Subcutaneous abdominal adipose tissue (tissue), 5 donors: ENCODE data around the gene TRABD.

Source experiments
- H3K27ac ChIP-seq: one replicate; pipeline ENCODE4 v1.7.0; 2013; ENCODE audit warnings: low read depth, mild to moderate bottlenecking, inconsistent platforms, low read length, moderate library complexity
- H3K27me3 ChIP-seq, 5 donors: one replicate each; pipeline ENCODE4 v1.7.0; 2013; ENCODE audit warnings: low read length in 5 of 5, inconsistent platforms in 1 of 5; ENCODE audit not compliant: control insufficient read depth in 5 of 5, insufficient read depth in 4 of 5
- H3K36me3 ChIP-seq, 5 donors: one replicate each; pipeline ENCODE4 v1.7.0; 2013; ENCODE audit warnings: low read length in 5 of 5; ENCODE audit not compliant: control insufficient read depth in 5 of 5, insufficient read depth in 5 of 5
- H3K4me1 ChIP-seq, 5 donors: one replicate each; pipeline ENCODE4 v1.7.0; 2013; ENCODE audit warnings: low read length in 5 of 5, mild to moderate bottlenecking in 3 of 5, moderate library complexity in 1 of 5; ENCODE audit not compliant: control insufficient read depth in 5 of 5, insufficient read depth in 5 of 5
- H3K4me3 ChIP-seq, 5 donors: one replicate each; pipeline ENCODE4 v1.7.0; 2013; ENCODE audit warnings: low read length in 5 of 5, low read depth in 1 of 5
- H3K9ac ChIP-seq, 5 donors: one replicate each; pipeline ENCODE4 v1.7.0; 2013; ENCODE audit warnings: low read length in 5 of 5, mild to moderate bottlenecking in 4 of 5, moderate library complexity in 3 of 5
- H3K9me3 ChIP-seq, 5 donors: one replicate each; pipeline ENCODE4 v1.7.0; 2013; ENCODE audit warnings: low read length in 5 of 5; ENCODE audit not compliant: control insufficient read depth in 5 of 5
- donor health status: healthy.
- donor health status: healthy.
- donor health status: healthy.
- donor health status: healthy.
- donor health status: healthy.

The TRABD gene

GRCh38 chr22:50238755-50239154 is 53.0 kb downstream of the TRABD start:
- no peak overlapping the region for H3K4me3 ChIP-seq
- H3K27ac ChIP-seq = no peak overlapping the region
- H3K4me1 ChIP-seq = peaks cover 5 to 32% (median 28%) of the 10 kb centered on the region in 5 donors
- no peaks in the 10 kb centered on the region for H3K9me3 ChIP-seq
- no peak overlapping the region for H3K9ac ChIP-seq
- no peaks in the 10 kb centered on the region for H3K27me3 ChIP-seq
- peaks cover 0 to 38% (median 30%) of the 10 kb centered on the region in 5 donors for H3K36me3 ChIP-seq

DNA sequence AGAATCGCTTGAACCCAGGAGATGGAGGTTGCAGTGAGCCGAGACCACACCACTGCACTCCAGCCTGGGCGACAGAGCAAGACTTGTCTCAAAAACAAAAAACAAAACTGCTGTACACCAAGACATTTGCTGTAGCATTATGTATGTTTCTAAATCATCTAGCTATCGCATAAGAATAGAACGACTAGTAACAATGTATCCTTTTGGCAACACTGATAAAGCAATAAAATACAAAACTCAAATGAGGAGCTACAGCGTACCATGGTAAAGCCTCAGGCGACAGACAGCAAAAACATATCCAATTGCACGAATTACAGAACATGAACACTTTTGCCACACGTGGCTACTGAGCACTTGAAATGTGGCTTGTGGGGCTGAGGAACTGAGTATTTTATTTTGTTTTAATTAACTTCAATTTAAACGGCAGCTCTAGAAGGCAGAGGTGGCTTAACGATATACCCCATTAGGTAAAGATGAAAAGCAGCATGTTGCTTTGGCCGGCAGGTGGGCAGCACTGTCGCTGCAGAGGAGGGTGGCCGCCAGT is 56.8 kb downstream of the TRABD start:
- H3K4me3 ChIP-seq = peak overlapping the region; percentile 38 to 99 (median 67)
- H3K9me3 ChIP-seq = no peaks in the 10 kb centered on the region
- no peaks in the 10 kb centered on the region for H3K27me3 ChIP-seq
- H3K36me3 ChIP-seq = peaks cover 0 to 39% (median 23%) of the 10 kb centered on the region in 5 donors
- H3K9ac ChIP-seq = peak overlapping the region; percentile 40 to 69 (median 66)
- peaks cover 5 to 54% (median 48%) of the 10 kb centered on the region in 5 donors for H3K4me1 ChIP-seq
- no peak overlapping the region for H3K27ac ChIP-seq

GRCh38 chr22:50243685-50244419 is 58.1 kb downstream of the TRABD start:
- Histone ChIP-seq H3K4me1 (peaks cover 5 to 59% (median 49%) of the 10 kb centered on the region in 5 donors), H3K27ac (peak overlapping the region; percentile 93), H3K9me3 (no peaks in the 10 kb centered on the region), H3K9ac (peak overlapping the region; percentile 81 to 99 (median 96)), H3K36me3 (peaks cover 0 to 34% (median 24%) of the 10 kb centered on the region in 5 donors), H3K27me3 (no peaks in the 10 kb centered on the region), H3K4me3 (peak overlapping the region; percentile 90 to 99 (median 95))

GRCh38 chr22:50244420-50245213 is 58.9 kb downstream of the TRABD start, which contains the start of gene TUBGCP6:
Gene TUBGCP6 (minus strand): TSS chr22:50245023. CDS start chr22:50244459, 564 bp downstream.
- Histone ChIP-seq H3K27ac (peak within 1 kb of the TSS; percentile 93), H3K27me3 (no peaks in the 10 kb centered on the region), H3K9ac (peak within 1 kb of the TSS; percentile 81 to 99 (median 96)), H3K9me3 (no peaks in the 10 kb centered on the region), H3K4me3 (peak within 1 kb of the TSS; percentile 90 to 99 (median 95)), H3K36me3 (peaks cover 0 to 27% (median 22%) of the 10 kb centered on the region in 5 donors), H3K4me1 (peaks cover 5 to 63% (median 50%) of the 10 kb centered on the region in 5 donors)

- H3K9ac ChIP-seq = peak overlapping the region; percentile 68 to 99 (median 96)
- H3K4me1 ChIP-seq = peaks cover 11 to 72% (median 59%) of the 10 kb centered on the region in 5 donors
- peaks cover 0 to 20% (median 15%) of the 10 kb centered on the region in 5 donors for H3K36me3 ChIP-seq
- H3K9me3 ChIP-seq = no peaks in the 10 kb centered on the region
- peak overlapping the region; percentile 93 for H3K27ac ChIP-seq
- peak overlapping the region; percentile 68 to 99 (median 95) for H3K4me3 ChIP-seq
- no peaks in the 10 kb centered on the region for H3K27me3 ChIP-seq
Observed at GRCh38 chr22:50245214-50246072, 59.7 kb downstream of the TRABD start.

- H3K27ac ChIP-seq = no peak overlapping the region
Observed at GRCh38 chr22:50246242-50247175, 60.8 kb downstream of the TRABD start.

DNA sequence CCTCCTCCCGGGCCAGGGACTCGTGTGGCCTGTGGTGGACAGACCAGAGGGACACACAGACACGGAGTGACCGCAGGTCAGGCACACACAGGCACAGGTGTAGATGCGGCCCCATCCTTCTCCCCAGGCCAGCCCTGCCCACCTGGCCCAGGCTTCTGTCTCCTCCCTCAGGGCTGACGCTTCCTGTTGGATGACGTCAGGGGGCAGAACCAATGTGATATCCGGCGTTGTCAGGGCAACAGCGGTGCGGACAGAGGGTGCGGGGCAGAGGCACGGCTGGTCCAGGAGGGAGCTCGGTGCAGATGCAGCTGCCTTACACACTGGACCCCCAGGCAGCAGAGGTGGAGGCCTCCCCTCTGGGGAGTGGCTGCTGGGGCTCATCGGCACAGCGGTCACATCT is 62.0 kb downstream of the TRABD start:
- H3K4me1 ChIP-seq = peaks cover 5 to 69% (median 54%) of the 10 kb centered on the region in 5 donors
- H3K27me3 ChIP-seq = no peaks in the 10 kb centered on the region
- no peak overlapping the region for H3K4me3 ChIP-seq
- peak overlapping the region in 1 of 5 donors; percentile 1 for H3K9ac ChIP-seq
- H3K9me3 ChIP-seq = no peaks in the 10 kb centered on the region
- peaks cover 0 to 20% (median 15%) of the 10 kb centered on the region in 5 donors for H3K36me3 ChIP-seq
- H3K27ac ChIP-seq = no peak overlapping the region

More at GRCh38 chr22:50246242-50247175, 60.8 kb downstream of the TRABD start:
- Histone ChIP-seq H3K4me3 (no peak overlapping the region), H3K9ac (peak overlapping the region in 4 of 5 donors; percentile 94 to 98 (median 95)), H3K4me1 (peaks cover 9 to 72% (median 59%) of the 10 kb centered on the region in 5 donors), H3K9me3 (no peaks in the 10 kb centered on the region), H3K36me3 (peaks cover 0 to 20% (median 15%) of the 10 kb centered on the region in 5 donors), H3K27me3 (no peaks in the 10 kb centered on the region)

DNA sequence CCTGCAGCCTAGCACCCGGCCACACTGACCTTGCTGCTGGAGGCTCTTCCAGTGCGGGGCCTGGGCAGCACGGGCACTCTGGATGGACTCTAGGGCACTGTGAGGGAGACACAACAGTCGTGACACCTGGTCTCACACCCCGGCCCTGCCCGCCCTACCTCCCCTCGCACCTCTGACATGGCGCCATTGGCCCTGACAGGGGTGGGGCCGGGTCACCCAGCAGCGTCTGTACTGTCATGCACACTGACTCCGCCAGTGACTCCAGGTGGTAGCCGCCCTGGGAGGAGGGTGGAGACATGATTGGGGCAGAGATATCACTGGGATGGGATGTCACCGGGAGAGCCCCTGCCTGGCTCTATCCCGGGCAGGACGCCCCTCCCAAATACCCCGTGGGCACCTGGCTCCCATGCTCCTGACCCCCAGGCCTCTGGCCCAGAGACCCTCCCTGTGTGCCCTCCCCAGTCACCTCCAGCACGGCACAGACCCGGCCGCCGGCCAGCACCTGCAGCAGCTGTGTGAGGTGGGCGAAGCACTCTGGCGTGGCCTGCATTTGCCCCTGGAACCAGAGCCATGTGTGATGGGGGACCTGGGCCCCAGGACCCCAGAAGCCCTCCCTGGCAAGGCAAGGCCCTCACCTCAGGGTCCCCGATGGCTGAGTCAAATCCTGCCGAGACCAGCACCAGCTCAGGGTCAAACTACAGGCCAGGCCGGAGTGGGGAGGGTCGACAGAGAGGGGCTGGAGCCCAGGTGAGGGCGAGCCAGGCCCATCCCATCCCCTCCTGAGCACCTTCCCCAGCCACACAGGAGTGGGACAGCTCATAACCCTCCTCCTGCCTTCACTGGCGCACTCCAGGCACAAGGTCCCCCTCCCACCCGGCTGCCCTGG is 62.7 kb downstream of the TRABD start:
- no peak overlapping the region for H3K4me3 ChIP-seq
- H3K4me1 ChIP-seq = peaks cover 5 to 62% (median 47%) of the 10 kb centered on the region in 5 donors
- no peaks in the 10 kb centered on the region for H3K27me3 ChIP-seq
- H3K9ac ChIP-seq = no peak overlapping the region
- H3K36me3 ChIP-seq = peaks cover 0 to 20% (median 15%) of the 10 kb centered on the region in 5 donors
- no peak overlapping the region for H3K27ac ChIP-seq
- H3K9me3 ChIP-seq = no peaks in the 10 kb centered on the region
